Cerebellar cortex (tissue), 1 donor: ENCODE measurements around the gene AANAT.
A peak's percentile ranks its signal among the peaks of the same experiment; 100 is the strongest.

Experiments
- DNase-seq: peaks from one replicate; pipeline ENCODE4 v3.0.0-alpha.2; 2015; ENCODE audit warnings: low spot score

AANAT gene

DNA sequence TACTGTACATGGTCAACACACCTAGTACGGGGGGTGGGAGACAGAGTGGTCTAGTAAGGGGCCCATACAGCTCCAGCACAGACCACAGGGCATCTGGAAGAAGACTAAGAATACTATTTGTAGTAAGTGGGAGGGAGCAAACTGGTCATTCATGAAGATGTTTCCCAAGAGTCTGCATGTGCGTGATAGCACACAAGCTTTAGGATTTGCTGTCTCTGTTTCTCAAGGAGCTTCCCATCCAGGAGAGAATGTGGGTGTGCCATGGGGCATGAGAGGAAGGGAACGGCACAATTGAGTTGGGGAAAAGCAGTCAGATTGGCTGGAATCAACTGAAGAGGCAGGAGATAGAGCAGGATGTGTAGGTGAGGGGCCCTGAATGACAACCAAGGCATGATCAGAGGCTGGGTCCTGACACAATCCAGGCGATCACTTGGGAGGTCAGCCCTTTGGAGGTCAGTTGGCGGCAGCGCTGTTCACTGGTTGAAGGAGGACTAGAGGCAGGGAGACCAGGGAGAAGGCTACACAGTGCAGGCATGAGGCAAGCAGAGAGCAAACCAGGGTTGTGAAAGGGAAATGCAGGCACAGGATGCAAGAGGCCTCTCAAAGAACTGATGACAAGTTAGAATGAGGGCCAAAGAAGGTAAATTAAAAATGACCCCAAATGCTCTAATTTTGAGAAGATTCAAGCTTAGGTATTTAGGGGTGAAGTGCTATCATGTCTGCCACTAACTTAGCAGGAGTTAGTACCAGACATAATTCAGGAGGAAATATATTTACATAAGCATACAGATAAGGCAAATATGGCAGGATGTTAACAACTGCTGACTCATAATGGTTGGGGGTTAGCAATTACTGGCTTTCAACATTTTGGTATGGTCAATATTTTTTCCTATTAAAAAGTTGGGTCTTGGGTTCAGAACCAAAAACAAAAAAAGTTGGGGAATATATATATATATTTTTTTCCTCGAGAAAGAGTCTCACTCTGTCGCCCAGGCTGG lies 24.8 kb upstream of the AANAT start:
- no peak for DNase-seq

GRCh38 chr17:76444518-76445311 lies 22.7 kb upstream of the AANAT start:
- no peak for DNase-seq

GRCh38 chr17:76445697-76446448 lies 21.5 kb upstream of the AANAT start:
- no peak for DNase-seq

DNA sequence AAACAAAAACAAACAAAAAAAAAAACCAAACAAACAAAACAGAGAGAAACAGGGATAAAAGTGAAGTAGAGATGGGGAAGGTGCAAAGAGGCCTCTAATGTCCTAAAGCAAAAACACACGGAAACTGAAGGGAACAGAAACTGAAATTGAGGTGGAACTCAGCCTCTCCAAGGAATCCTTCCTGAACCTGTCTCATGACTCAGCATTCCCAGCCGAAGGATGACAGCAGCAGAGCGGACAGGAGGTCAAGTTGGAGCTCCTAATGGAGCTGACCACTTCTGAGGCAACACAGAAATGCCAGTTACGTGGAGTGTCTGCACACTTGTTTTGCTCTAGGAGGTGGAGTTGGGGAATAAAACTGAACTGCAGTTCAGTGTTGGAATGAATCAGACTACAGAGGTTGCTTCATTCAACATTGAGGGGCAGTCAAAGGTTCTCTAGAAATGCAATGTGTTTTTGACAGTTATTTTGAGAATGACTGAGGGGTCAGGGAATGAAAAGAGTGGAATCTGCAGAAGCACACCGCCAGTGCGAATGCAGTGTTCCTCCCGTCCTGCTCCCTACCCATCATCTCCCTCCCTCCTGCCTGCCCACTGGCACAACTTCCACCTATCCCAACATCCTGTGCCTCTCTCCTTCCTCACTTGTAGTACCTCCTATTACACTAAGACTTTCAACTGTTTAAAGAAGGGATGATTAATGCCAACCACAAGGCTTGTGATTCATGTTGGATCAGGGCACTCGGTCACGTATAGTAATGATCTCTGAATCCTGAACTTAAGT lies 20.8 kb upstream of the AANAT start:
- no peak for DNase-seq

DNA sequence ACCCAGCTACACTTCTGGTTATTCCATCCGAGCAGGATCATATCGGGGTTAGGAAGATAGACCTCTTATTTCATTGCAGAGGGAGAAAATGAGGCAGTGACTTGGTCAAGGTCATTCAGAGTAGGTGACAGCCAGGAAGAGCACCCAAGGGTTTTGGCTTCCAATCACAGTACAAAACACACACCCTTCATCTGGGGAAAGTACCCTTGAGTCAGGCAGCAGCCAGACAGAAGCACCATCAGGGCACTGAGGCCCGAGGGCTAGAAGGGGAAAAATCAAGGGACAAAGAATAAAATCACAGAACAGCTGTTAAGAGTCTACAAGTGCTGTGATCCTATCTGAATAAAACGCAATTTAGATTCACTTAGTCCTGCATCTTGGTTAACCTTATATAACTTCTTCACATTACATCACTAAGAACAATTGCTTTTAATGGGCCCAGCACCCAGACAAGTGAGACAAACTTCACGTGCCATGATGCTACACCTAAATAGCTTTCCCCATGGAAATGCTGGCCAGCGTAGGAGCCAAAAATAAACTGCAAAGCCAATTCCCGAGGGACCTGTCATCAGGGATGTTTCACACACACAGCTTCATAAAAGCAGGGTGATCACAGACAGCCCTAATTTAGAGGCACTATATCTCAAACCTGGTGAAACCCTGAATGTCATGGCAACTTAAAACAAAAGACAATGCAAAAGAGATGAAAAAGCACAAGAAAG lies 19.3 kb upstream of the AANAT start:
- DNase-seq, result no peak

DNA sequence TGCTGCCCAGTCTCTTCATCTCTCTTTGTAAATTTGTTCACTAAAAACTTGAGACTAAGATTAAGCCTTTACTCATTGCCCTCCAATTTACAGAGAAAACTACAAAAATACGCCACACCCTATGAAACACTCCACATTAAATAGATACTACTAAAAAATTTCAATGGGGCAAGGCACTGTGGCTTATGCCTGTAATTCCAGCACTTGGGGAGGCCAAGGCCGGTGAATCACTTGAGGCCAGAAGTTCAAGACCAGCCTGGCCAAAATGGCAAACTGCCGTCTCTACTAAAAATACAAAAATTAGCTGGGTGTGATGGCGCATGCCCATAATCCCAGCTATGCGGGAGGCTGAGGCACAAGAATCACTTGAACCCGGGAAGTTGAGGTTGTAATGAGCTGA lies 18.3 kb upstream of the AANAT start:
- DNase-seq, result no peak

- no peak for DNase-seq
These were observed 15.9 kb upstream of the AANAT start for GRCh38 chr17:76451506-76451905.

- no peak for DNase-seq
These were observed 15.2 kb upstream of the AANAT start for GRCh38 chr17:76452127-76452659.

DNA sequence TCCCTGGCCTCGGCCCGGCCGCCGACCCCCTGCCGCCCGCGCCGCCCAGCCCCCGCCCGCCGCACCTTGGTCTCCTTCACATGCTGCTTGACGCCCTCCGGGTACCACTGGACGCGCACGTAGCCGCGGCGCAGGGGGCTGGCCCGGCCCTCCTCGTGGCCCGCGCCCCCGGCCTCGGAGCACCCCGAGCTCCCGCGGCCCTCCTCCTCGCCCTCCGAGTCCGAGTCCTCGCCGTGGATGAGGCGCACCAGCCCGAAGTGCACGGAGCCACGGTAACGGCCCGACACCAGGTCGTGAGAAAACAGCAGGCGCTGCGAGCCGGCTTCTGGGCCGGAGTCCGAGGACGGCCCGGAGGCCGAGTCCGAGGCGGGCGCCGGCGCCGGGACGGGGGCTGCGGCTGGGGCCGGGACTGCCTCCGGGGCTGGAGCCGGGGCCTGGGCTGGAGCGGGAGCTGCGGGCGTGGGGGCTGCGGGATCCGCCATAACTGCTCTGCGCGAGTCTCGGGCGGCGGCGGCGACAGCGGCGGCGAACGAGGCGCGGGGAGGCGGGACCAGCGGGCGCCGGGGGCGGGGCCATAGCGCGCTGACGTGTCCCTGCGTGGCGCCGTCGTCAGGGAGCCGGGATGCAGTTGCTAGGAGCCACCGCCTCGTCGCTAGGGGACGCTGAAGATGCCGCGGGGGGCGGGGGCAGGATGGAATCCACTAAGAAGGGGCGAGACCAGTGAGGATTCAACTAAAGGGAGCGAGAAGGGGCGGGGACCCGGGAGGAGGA lies 14.6 kb upstream of the AANAT start, which contains the start of gene UBE2O:
Gene UBE2O (minus strand): TSS at position 493 of the 771 bp plus-strand sequence. CDS start 11 bp downstream, at position 482.
- peak; percentile 83 for DNase-seq

DNA sequence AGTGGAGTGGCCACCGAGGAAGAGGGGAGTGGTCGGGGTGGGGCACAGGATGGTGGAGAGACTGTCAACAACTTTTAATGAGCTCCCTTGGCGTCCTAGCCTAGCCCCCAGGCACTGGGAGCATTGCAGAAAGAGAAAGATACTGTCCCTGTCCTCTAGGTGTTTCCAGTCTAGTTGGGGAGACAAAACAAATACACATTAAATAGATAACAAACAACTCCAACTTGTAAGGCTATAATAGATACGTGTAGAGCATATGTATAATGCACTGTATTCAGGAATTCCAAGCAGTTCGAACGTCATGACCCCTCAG lies 14.0 kb upstream of the AANAT start:
- DNase-seq, result no peak

DNA sequence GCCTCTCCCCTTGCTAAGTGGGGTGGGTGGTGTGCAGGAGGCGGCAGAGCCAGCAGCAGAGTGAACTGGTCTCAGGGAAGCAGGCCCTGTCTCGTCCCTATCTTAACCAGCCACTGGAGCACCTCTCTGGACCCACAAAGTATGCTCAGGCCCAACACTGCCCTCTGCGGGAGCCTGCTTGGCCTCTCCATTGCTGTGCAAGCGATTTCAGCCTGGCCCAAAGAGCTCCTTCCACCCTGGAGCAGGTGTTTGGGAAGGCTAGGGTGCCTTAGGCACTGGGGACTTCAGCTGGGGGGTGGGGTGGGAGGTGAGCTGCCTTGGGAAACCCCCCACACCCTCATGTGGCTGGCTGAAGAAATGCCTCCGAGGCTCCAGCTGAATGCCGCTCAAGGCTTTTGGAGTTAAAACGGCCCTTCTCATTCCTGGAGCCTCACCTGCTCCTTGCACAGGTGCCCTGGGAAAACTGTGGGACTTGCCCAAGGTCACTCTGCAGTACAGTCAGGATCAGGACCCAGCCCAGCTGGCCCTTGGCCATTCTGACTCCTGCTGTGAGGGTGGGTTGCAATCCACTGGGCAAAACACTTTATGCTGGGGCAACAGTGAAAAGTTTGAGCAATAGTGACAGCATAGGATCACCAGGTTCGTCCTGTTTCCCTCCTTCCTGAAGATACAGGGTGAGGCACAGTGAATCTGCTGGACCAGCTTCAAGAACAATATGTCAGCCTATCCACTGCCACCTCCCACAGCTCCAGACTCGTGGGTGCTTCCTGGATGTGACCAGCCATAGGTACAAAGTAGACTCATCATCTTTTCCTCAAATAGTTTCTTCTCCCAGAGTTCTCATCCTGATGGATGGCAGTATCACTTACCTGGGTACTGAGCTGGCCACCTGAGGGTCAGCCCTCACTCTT lies 8.6 kb upstream of the AANAT start:
- DNase-seq, result peak; percentile 56

DNA sequence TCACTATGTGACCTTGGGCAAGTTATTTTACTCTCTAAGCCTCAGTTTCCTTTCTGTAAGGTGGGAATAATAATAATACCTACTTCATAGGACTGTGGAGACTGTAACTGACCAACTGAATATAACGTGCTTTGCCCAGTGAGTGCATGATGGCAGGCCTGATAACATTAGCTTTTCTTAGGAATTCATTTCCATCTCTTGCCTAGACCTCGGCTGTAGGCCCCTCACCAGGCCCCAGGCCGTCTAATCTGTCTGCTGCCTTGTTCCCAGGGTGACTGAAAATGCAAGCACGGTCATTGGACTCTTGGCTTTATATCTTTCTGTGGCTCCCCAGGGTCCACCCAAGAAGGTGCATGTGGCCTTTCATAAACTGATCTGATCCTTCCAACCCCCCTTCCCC lies 7.7 kb upstream of the AANAT start:
- DNase-seq, result no peak

DNA sequence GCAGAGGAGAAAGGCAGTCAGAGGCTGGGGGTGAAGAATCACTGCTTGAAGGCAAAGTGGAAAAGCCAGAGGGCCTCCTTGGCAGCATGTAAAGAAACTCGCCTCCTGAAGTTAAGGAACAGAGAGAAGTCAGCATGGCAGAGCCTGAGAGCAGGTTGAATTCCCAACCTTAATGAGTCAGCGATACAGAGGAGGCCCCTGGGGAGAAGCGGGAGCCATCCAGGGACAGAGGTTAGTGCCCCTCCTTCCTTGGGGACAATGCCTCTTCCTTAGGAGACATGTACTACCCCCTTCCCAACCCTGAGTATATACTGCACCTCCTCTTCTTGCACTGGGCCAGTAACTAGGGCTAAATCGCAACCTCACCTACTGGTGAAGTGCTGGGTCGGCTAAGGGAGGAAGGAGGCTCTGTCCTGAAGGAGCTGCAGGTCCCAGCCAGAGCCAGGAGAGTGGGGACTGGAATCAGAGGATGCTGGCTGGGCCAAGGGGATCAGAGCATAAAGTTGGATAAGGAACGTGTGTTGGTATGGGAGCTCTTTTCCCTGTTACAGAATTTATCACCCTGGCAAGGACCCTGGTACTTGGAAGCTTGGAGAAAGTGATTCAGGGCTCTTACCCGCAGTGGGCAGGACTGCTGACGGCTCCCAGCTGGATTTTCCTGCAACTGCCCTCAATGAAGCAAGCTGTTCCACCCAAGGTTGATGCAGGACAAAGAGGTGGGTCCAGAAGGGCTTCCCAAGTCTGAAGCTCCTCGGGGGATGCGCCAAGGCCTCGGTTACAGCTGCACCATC lies 5.4 kb upstream of the AANAT start:
- no peak for DNase-seq

GRCh38 chr17:76462556-76463290 lies 4.7 kb upstream of the AANAT start:
- no peak for DNase-seq

GRCh38 chr17:76466775-76467130 lies 650 bp upstream of the AANAT start:
- DNase-seq, result no peak

DNA sequence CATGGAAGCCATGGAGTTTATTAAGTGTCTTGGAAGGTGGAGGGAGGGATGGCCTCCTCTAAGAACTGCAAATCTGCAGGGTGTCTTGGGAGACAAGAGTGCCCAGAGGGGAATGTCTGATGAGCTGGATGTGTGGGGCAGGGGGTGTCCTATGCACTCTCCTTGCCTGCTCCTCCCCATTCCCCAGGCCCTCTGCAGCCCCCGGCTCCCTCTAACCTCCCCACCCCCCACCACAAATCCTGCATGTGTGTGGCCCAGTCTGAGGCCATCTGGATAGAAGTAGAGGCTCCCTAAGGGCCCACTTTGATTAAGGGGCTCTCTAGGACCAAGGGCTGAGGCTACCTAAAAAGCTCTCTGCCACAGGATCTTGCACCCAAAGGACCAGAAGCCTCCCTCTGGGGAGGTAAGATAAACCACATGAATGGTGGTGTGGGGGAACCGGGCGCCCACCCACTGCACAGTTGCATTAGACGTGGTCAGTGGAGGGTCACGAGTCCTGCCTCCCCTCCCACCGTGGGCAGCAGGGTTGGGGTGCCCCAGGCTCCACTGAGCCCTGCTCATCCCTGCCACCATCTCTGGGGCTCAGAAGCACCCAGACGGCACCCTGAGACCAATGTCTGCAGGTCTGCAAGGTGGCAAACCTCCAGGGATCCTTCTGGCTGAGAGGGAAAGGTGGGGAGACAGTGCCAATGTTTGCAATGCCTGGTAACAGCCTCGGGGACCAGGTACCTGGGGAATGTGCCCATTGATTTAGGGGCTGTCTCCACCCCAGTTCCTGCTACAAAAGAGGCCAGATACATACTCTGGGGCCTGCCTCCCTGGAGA lies 618 bp downstream of the AANAT start:
- DNase-seq, result no peak
